ENCODE data around the gene NAA30.

DNA sequence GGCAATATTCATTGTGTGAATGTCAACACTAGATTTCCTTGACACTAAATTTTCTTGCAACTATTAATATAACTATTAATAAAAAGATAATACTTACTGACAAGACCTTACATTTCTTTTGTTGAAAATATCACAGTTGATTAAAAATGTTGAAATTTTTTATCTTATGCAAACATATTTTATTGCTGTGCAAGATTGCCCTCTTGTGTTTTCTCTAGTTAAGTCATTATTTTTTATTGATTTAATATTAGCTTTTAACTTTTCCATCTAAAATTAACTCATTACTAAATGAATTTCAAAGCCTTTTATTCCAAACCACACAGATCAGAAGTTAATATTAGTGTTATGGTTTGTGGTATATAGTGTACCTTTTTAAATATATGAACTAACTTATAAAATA, 11.7 kb upstream of the NAA30 start:
- TF ChIP-seq, protein P1, sequence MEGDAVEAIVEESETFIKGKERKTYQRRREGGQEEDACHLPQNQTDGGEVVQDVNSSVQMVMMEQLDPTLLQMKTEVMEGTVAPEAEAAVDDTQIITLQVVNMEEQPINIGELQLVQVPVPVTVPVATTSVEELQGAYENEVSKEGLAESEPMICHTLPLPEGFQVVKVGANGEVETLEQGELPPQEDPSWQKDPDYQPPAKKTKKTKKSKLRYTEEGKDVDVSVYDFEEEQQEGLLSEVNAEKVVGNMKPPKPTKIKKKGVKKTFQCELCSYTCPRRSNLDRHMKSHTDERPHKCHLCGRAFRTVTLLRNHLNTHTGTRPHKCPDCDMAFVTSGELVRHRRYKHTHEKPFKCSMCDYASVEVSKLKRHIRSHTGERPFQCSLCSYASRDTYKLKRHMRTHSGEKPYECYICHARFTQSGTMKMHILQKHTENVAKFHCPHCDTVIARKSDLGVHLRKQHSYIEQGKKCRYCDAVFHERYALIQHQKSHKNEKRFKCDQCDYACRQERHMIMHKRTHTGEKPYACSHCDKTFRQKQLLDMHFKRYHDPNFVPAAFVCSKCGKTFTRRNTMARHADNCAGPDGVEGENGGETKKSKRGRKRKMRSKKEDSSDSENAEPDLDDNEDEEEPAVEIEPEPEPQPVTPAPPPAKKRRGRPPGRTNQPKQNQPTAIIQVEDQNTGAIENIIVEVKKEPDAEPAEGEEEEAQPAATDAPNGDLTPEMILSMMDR (IDR thresholded peaks at IDR 0.05): no peak
- no peak for TF ChIP-seq POLR2AphosphoS5 (IDR thresholded peaks at IDR 0.05; ENCODE audit: low read depth, low read length)
- no peak for TF ChIP-seq SIN3A (IDR thresholded peaks at IDR 0.05; ENCODE audit: borderline replicate concordance, insufficient read depth, low read depth, low read length)
- TF ChIP-seq, protein P2, sequence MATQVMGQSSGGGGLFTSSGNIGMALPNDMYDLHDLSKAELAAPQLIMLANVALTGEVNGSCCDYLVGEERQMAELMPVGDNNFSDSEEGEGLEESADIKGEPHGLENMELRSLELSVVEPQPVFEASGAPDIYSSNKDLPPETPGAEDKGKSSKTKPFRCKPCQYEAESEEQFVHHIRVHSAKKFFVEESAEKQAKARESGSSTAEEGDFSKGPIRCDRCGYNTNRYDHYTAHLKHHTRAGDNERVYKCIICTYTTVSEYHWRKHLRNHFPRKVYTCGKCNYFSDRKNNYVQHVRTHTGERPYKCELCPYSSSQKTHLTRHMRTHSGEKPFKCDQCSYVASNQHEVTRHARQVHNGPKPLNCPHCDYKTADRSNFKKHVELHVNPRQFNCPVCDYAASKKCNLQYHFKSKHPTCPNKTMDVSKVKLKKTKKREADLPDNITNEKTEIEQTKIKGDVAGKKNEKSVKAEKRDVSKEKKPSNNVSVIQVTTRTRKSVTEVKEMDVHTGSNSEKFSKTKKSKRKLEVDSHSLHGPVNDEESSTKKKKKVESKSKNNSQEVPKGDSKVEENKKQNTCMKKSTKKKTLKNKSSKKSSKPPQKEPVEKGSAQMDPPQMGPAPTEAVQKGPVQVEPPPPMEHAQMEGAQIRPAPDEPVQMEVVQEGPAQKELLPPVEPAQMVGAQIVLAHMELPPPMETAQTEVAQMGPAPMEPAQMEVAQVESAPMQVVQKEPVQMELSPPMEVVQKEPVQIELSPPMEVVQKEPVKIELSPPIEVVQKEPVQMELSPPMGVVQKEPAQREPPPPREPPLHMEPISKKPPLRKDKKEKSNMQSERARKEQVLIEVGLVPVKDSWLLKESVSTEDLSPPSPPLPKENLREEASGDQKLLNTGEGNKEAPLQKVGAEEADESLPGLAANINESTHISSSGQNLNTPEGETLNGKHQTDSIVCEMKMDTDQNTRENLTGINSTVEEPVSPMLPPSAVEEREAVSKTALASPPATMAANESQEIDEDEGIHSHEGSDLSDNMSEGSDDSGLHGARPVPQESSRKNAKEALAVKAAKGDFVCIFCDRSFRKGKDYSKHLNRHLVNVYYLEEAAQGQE (IDR thresholded peaks at IDR 0.05; ENCODE audit: insufficient read depth in 1 of 2, low read depth in 2 of 2, low read length in 1 of 2): no peak

Data from Panc1 (cell line).